HT1080 (cell line): ENCODE measurements around the gene C19orf47. TPM values are rescaled to one million over a fixed set of nuclear protein-coding genes. Genes with fewer than 3 reads are reported as not detected.
"Not testable (repeated sequence)": the region's sequence is repeated elsewhere in the genome, so short reads cannot be mapped to it uniquely, and the experiment has no call there.

Experiments
- DNase-seq: peaks from one replicate; pipeline ENCODE4 v3.0.0-alpha.2; 2015; ENCODE audit warnings: low read depth
- total RNA-seq: library from RNA; depleted of rRNA; stranded (reverse); fragments of >200 nt; shearing (Covaris generic); gene quantifications from 2 replicates; pipeline ENCODE4 v1.2.3, GENCODE V29; 2014

C19orf47 gene
- total RNA-seq, 1 experiment from 2014 or later: 24.3 TPM

DNA sequence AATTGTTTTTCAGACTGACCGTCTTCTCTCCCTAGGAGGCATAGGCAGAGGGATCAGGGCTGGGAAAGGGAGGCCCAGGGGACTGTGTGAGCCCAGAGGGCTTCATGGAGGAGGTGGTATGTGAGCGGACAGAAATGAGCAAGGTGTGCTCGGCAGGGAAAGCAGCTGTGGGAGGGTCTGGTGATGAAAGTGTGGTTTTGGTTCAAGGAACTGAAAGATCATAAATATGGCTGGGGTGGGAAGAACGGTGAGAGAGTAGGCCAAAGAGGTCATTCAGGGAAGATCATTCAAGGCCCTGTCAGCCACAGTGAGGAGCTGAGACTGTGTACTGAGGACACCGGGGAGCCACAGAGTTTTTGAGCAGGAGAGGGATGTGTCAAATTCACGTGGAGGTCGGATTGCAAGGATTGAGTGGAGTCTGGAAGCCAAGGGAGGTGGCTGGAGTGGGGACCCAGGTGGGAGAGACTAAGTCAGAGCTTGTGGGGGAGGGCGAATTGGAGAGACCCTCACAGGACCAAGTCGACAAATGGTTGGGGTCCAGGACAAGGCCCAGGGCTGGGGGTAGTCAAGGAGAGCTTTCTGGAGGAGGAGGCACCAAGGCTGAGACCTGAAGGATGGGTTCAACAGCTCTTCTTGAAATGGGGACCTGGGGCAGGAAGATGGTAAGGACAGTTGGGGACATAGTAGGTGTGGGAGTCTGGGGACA, 7.9 kb upstream of the C19orf47 start:
- no peak for DNase-seq

DNA sequence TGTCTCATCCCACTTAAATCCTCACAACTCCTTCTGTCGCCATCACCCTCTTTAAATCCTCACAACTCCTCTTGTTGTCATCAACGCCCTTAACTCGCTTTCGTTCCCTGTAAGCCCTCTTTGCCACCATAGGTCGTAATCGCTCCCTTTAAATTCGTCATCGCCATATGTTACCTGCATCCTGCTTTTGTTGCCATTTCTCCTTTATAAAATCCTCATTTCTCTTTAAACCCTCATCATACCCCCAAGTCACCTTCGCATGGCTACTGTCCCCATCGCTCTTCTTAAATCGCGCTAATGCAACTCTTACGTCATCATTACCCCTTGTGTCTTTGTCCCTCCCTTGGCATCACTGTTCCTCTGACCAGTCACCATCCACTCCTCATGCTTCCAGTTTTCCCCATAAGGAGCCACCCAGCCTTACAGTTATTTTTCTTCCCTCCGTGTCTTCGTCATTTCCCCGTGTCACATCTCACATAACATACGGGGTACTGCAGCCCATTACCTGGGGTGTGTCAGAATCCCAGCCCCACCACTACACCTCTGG, 837 bp upstream of the C19orf47 start:
- peak; percentile 43 for DNase-seq

DNA sequence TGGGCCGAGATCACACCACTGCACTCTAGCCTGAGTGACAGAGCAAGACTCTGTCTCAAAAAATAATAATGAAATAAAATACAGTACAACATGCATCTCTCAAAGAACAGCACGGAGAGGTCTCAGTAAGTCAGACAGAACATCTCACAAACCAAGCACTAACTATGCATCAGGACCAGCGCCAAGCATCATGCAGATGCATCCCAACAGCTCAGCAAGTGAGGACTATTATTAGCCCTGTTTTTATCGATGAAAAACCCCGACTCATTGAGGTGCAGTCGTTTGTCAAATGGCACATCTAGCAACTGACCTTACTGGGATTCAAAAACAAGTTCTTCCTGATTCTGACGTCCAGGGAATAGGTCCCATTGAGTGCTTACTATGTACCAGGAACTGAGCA, 3.8 kb downstream of the C19orf47 start:
- DNase-seq: no peak

DNA sequence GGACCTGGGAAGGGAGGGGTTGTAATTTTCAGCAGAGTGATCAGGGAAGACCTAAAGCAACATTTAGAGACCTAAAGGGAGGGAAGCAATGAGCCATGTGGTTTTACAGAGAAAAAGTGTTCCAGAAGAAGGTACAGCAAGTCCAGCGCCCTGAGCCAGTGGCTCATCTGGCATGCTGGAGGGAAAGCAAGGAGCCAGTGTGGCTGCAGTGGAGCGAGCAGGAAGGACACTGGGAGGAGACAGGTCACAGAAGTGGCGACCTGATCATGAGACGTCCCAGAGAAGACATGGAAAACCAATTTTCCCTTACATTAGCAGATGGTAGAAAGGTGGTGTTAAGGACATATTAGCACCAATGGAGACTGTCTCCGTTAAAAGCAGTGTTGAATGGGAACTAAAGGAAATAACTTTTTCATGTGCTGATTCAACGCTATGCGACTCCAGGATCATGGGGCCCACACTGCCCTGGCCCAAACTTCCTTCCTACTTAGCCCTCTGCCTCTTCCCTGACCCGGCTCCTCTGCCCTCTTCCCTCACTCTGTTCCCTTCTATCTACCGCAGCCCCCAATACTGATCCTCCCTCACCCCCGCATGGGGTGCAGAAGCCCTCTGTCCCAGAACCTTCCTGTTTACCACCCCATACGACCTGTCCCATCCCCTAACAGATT, 5.4 kb downstream of the C19orf47 start:
- no peak for DNase-seq

GRCh38 chr19:40341601-40342482, 6.4 kb downstream of the C19orf47 start:
- DNase-seq: no peak

DNA sequence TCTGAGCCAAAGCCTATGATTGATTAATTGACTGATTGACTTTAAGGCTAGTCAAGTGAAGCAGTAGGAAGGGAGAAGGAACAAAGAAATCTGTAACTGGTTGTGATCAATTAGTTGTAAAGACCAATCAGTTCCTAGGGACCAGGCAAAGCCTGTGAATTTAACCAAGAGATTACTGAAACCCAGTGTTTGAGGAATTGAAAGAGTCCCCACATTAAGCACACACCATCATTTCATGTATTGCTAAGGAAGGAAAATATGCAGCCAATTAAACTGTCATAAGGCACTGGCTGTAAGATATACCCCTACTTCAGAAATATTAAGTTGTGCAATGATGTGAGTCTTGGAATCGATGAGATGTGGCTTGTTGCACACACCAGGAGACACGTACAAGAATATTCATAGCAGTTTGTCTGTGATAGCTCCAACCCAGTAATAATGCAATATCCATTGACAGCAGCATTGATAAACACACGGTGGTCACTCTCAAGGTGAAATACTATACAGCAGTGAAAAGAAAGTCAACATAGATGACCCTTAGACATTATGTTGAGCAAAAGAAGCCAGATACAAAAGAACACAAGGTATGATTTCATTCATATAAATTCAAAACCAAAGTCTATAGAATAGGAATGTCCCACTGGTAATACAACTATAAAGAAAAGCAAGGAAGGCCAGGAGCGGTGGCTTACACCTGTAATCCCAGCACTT, 9.0 kb downstream of the C19orf47 start:
- DNase-seq: no peak

DNA sequence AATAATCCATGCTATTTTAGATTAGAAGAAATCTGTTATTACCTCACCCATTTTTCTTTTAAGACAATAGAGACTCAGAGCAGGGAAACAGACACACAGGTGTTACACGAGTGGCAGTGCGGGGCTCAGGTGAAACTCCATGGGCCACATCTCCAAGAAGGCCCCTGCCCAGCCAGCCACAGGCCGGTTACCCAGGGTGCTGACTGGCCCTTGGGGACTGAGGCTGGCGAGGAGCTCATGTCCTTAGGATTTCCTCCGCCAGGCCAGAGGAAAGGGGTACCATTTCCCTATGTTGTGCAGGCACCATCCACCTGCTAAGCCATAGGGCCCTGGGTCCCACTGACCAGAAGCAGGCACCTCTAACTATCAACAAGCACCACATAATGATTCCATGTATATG, 10.6 kb downstream of the C19orf47 start:
- DNase-seq: no peak

GRCh38 chr19:40337107-40337506, 11.1 kb downstream of the C19orf47 start:
- no peak for DNase-seq

GRCh38 chr19:40336601-40336900, 11.6 kb downstream of the C19orf47 start:
- DNase-seq: no peak

DNA sequence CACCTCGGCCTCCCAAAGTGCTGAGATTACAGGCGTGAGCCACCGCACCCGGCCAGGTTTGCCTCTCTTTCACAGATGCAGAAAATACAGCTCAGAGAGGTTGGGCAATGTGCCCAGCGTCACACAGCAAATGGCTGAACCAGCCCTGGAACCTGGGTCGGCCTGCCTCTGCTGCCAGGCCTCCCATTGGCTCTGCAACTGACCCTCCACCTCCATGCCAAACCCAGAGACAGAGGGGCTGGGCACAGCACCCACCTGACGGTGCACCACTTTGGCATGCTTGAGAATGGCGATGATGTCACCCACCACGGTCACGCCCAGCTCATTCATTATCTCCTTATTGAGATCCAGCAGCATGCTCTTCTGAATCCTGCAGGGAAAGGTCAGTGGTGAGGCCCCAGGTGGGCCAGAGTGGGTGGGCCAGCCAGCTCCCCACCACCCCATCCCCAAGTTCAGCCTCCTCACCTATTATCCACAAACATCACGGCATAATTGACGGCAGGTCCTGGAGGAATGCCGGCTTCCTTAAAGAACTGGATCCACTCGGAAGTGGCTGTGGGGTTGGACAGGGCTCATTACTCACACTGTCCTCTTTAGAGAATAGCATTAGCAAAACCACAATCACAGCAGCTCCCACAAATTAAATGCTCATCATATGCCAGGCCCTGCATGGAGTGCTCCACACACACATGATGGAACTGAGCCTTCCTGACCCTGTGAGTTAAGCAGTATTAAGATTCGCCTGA, 12.2 kb downstream of the C19orf47 start:
- no peak for DNase-seq

GRCh38 chr19:40335101-40335500, 13.1 kb downstream of the C19orf47 start:
- DNase-seq: no peak

DNA sequence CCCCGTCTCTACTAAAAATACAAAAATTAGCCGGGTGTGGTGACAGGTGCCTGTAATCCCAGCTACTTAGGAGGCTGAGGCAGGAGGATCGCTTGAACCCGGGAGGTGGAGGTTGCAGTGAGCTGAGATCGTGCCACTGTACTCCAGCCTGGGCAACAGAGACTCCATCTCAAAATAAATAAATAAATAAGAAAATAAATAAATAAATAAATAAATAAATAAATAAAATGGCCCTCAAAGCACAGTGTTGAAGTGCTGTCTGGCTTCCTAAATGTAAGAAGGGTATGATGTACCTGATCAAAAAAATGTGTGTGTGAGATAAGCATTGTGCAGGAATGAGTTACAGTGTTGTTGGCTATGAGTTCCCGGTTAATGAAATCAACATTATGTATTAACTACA, 15.1 kb downstream of the C19orf47 start:
- not testable (repeated sequence) for DNase-seq

- DNase-seq: no peak
Observed at GRCh38 chr19:40332669-40333068, 15.5 kb downstream of the C19orf47 start.

DNA sequence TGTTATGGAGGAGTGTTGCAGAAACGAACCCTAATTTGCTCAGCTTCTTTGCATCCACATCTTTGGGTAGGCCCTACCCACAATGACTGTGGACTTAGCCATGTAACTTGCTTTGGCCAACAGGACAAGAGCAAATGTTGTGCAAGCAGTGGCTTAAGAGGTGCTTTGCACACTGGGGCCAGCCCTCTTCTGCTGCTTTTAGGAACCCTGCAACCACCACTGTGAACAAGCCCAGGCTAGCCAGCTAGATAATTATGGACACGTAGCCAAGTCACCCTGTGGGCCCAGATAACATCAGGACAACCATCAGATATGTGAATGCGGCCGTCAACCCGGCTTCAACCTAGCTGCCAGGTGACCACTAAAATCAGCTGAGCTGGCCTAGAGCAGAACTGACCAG, 17.1 kb downstream of the C19orf47 start:
- no peak for DNase-seq

DNA sequence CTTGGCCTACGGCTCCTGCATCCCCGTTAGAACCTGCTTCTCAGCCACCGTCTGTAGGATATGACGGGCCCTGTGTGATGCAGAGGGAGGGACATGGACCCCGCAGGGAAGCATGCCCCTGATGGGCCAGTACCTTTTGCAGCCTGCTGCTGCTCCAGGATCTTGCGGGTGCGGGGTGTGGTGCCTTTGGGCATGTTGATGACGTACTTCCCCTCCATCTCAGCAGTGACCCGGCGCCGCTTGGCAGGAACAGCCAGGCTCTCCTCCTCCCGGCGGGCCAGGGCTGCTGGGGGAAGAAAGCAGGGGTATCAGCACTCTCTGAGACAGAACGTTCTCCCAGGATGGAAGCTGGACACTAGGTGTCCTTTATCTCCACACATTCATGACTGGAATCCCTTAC, 22.0 kb downstream of the C19orf47 start:
- no peak for DNase-seq

DNA sequence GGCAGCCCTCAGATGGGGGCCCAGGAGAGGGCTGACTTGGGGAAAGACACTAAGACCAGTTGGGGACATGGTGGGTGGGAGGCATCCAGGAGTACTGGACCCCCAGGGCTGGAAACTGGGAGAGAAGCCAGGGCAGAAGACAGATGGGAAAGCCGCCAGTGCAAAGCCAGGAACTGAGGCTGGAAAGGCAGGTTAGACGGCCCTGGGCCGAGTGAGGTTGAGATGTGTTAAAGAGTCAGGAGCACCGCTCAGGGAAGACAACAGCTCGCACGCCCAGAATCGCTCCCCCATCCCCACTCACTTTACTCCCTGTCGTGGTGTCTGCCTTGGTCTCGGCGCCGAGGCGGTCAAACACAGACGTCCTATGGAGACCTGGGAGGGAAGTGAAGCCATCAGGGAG, 24.5 kb downstream of the C19orf47 start:
- DNase-seq: no peak

DNA sequence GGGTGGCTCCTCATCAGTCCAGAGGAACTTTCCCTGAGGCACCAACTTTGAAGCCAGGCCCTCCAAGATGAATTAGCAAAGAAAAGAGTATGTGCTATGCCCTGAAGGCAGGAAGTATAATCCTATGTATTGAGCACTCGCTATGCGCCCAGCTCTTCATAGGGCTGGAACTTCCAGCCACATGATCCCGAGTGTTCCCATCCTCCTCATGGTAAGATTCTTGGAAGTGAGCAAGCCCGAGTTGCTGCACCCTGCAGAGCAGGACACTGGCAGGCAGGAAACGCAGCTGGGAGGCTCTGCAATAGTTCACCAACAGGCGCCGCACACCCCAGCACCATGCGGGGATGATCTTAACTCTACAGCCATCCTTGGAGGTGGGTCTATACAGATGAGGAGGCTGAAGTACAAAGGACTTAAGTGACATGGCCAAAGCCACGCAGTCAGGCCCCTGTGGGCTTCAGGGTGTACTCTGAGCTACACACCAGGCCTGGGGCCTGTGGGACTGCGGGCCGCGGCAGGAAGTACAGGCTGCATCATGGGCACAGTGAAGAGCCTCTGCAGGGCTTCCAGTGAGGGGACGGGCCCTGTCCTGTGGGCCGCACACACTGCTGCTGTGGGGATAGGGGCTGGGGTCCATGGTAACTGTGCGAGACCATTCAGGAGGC, 25.1 kb downstream of the C19orf47 start:
- DNase-seq: no peak

- peak; percentile 40 for DNase-seq
Observed at GRCh38 chr19:40322271-40322610, 26.0 kb downstream of the C19orf47 start.

- no peak for DNase-seq
Observed at GRCh38 chr19:40321566-40322270, 26.5 kb downstream of the C19orf47 start.

DNA sequence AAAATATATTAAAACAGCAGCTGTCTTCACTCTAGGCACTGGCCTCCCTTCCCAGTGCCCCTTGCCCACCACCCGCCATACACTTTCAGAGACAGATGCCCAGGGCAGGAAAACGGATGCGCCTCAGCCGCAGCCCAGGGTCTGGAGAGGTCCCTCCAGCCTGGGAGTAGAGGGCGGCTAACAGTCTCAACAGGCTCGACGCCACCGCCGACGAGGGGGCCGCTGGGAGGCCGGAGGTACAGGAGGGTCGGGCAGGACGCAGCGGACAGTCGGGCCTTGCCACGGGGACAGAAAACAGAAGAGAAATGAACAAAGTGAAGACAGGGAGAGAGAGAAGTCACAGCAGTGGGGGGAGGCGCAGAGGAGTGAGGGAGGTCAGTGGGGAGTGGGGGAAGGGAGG, 27.1 kb downstream of the C19orf47 start:
- DNase-seq: no peak
